Inferior parietal cortex (tissue), 1 donor: ENCODE results near the gene IVD.
A peak's percentile ranks its signal among the peaks of the same experiment; 100 is the strongest.

ENCODE experiments used
- DNase-seq: peaks from one replicate; pipeline ENCODE4 v3.0.0-alpha.2; 2016; ENCODE audit errors: extremely low spot score

IVD gene

GRCh38 chr15:40458495-40459371 is 53.1 kb downstream of the IVD start:
- DNase-seq, result no peak

DNA sequence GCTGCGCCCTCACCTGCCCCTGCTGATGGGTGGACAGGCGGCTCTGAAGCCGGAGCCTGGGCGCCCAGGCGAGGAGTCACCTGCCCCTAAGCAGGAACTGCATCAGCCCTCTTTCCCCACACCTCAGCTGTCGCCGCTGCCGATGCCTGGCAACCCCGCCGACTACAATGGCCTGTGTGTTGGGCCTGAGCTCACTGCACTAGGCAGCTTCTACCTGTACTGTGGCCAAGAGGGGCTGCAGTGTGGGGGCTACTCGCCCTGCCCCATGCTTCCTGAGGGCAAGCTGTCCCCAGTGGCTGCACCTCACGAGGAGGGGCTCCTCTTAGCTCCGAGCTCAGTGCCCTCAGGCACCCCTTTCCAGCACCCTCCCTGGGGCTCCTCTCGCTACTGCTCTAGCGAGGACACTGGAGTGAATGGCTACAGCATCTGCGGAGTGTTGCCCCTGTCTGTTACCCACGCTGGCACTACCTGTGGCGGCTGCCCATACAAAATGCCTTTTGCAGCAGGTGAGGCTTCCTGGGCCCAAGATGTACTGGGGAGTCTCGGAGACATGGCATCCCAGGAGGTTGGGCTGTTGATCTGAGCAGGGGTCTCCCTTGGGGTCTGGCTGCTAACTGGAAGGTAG is 53.9 kb downstream of the IVD start:
- DNase-seq, result no peak

DNA sequence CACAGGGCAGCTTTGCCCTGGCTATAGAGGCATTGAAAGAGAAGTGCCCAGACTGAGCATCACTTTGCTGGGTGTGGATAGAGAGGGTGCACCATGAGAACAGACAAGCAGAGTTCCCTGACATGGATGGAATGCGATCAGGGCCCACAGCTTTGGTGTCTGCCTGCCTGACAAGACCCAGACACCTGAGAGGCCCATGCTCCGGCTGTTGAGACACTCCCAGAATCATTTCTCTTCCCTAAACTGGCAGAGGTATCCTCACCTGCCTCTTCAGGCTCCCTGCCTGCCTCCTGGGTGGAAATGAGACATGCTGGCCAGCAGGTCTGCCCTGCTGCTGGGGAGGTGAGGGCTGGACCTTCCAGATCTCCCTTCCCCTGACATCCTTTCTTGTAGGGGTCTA is 54.8 kb downstream of the IVD start:
- no peak for DNase-seq

DNA sequence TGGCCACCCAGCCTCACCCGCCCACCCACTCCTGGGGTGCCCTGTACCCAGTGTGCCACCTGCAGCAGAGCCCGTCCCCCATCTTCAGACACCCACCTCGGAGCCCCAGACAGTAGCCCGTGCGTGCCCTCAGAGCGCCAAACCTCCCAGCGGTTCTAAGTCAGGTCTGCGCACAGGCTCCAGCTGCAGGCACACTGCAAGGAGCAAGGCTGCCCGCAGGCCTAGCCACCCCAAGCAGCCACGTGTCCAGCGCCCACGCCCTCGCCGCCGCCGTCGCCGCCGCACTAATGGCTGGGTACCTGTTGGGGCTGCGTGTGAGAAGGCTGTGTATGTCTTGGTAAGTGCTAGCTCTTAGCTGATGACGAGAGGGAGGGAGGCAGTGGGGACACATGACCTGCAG is 56.4 kb downstream of the IVD start:
- no peak for DNase-seq

DNA sequence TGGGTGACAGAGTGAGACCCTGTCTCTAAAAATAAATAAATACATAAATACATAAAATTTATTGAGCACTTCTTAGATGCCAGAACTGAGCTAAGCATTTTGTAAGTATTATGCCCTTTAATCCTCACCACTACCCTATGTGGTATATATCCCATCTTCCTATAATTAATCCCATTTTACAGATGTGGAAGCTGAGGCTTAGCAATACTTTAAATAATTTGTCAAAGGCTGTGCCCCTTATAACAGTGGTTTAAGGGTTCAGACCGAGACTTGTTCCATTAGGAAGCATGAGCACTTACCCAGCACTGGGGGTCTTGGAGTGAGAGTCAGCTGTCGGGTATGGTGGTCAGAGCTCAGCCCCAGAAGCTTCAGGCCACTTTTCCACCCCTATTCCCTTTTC is 57.7 kb downstream of the IVD start:
- no peak for DNase-seq

DNA sequence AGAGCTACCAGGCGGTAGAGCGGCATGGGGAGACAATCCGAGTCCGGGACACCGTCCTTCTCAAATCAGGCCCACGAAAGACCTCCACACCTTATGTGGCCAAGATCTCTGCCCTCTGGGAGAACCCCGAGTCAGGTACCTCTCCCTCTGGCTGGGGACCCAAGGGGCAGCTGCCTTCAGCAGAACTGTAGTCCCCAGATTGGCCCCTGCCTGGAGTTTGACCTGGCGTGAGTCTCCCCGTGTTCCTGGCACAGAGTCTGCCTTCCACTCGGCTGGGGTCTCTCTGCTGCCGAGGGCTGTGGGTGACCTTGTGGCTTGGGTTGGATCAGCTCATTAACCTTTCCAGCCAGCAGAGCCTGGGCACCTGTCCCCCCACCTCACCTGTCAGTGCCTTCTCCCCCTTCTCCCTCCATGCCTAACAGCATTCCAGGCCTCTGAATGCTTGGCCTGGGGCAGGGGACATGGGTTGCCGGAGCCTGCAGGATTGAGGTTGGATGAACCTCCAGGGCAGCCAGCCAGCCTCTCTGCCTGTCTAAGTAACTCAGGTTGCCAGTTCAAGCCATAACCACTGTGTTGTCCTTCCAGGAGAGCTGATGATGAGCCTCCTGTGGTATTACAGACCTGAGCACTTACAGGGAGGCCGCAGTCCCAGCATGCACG is 58.4 kb downstream of the IVD start:
- no peak for DNase-seq

DNA sequence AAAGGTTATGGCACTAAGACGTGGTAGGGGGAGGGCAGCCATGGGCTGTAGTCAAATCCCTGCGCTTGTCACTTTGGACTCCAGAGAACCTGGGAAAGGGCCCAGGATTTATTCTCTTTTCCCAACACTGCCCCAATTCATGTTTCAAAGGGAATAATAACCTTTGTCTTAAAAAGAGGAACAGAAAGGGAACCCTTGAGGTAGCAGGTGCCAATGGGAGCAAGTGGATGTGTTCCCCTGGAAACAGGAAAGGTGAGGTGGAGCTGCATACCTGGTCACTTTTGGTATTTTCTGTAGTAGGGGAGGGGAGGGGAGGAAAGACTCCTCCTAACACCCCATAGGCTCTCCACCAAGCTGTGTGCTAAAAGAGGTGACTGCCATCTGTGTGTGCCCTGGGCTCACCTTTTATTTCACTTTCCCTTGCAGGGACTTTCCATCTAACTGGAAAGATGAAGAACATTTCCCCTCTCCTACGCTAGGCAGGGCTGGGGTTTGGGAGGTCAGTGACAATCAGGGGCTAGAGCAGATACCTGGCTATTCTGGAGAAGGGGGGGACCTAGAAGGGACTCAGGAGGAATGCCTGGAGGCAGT is 59.1 kb downstream of the IVD start:
- no peak for DNase-seq

DNA sequence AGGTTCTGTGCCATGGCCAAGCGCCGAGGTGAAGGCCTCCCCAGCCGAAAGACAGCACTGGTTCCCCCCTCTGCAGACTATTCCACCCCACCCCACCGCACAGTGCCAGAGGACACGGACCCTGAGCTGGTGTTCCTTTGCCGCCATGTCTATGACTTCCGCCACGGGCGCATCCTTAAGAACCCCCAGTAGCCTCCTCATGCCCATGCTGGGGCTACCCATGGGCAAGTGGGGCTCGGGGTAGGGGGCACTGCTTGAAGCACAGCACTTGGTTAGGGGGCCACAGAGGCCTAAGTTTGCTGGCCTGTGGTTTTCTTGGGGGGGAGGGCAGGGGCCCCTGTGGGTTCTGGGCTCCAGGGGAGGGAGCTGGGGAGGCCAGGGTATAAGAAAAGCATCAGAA is 60.3 kb downstream of the IVD start:
- DNase-seq, result no peak

DNA sequence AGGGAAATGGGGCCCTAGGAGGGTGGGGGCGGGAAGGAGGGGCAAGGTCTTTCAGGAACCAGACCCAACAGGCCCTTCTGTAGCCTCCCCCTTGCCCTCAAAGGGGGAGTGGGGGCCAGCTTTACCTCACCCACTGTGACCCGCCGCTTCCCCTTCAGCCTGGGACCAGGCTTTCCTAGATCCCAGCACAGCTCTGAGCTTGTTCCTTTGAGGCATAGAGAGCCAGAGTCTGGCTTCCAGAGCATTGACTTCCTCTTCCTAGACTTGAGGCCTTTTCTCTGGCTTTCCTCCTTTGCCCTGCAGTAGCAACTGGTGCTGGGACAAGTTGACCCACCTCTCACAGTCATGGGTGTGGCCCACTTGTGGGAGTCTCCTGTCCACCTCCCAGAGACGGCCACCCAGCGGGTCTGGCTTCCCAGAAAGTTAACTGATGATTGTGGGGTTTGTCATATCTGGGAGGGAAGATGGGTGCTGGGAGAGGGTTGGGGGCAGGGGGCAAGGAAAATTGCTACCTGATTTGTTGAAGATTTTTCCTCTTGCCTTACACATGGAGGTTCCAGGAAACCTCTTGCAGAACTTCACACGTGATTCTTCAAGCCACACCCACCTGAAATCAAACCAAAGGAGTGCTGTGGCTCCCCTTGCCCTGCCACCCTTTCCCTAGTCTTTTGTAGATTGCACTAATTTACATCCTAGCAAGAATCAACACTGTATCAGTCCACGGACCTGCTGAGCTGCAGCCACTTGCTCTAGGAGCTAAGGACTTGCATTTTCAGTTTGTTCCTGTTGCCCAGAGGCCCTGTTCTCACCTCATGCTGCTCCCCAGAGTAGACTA is 61.0 kb downstream of the IVD start:
- DNase-seq, result no peak

DNA sequence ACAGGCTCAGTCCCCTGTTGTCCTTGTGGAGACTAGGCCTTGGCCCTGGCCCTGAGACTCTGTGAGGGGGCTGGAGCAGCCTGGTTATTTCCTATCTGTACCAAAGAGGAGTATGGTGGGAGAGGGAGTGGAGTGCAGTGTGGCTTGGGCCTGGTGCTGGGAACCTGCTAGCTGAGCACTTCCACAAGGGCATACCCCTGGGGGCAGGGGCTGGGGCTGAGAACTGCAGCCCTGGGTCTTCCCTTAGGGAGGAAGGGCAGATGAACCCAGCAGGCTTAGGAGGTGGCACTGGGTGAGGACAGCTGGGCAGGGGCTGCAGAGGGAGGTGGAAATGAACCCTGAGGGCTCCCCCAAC is 61.6 kb downstream of the IVD start:
- no peak for DNase-seq

GRCh38 chr15:40468898-40469331 is 63.3 kb downstream of the IVD start:
- DNase-seq, result no peak

GRCh38 chr15:40469776-40470390 is 64.3 kb downstream of the IVD start:
- no peak for DNase-seq

- peak; percentile 35 for DNase-seq
Observed at GRCh38 chr15:40470423-40471104, 65.0 kb downstream of the IVD start, which contains the start of gene CHST14. TSS of gene CHST14 (plus strand) at chr15:40470984. CDS start at chr15:40471214, 230 bp downstream.
